Epithelial cell of esophagus (primary cell): ENCODE measurements around the gene C1orf167.

Source experiments
- DNase-seq: peaks from one replicate; pipeline ENCODE4 v3.0.0; 2010; ENCODE audit warnings: low read depth
- H3K4me3 ChIP-seq: 2 replicates; pipeline ENCODE4 v1.5.1; 2011; ENCODE audit warnings: mild to moderate bottlenecking, low read length, control low read depth
- TF ChIP-seq, protein P1 (sequence below): IDR thresholded peaks from 2 replicates; pipeline ENCODE4 v1.5.1; 2011; ENCODE audit warnings: low read depth, mild to moderate bottlenecking, low read length, control low read depth, inconsistent platforms; ENCODE audit not compliant: insufficient read depth; ENCODE audit errors: missing control alignments

Gene C1orf167

DNA sequence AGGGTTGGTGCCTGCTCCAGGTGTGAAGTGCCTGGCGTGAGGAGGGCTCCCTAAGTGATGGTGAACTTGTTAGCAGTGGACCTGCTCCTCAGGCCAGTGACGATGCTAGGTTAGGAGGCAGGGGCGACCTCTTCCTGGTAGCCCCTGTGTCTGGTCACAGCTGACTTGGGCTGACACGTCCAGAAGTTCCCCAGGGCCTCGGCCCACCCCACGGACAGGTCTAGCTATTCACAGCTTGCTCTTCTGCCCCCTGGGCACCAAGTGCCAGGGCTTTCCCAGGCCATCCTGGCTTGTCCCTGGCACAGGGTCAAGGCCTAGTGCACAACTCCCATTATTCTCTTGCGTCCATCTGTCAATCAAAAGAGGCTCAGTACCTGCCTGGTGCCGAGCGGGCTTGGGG is 10.9 kb upstream of the C1orf167 start:
- no peak overlapping the region for H3K4me3 ChIP-seq
- TF ChIP-seq, protein P1, sequence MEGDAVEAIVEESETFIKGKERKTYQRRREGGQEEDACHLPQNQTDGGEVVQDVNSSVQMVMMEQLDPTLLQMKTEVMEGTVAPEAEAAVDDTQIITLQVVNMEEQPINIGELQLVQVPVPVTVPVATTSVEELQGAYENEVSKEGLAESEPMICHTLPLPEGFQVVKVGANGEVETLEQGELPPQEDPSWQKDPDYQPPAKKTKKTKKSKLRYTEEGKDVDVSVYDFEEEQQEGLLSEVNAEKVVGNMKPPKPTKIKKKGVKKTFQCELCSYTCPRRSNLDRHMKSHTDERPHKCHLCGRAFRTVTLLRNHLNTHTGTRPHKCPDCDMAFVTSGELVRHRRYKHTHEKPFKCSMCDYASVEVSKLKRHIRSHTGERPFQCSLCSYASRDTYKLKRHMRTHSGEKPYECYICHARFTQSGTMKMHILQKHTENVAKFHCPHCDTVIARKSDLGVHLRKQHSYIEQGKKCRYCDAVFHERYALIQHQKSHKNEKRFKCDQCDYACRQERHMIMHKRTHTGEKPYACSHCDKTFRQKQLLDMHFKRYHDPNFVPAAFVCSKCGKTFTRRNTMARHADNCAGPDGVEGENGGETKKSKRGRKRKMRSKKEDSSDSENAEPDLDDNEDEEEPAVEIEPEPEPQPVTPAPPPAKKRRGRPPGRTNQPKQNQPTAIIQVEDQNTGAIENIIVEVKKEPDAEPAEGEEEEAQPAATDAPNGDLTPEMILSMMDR, result no peak
- no peak for DNase-seq

DNA sequence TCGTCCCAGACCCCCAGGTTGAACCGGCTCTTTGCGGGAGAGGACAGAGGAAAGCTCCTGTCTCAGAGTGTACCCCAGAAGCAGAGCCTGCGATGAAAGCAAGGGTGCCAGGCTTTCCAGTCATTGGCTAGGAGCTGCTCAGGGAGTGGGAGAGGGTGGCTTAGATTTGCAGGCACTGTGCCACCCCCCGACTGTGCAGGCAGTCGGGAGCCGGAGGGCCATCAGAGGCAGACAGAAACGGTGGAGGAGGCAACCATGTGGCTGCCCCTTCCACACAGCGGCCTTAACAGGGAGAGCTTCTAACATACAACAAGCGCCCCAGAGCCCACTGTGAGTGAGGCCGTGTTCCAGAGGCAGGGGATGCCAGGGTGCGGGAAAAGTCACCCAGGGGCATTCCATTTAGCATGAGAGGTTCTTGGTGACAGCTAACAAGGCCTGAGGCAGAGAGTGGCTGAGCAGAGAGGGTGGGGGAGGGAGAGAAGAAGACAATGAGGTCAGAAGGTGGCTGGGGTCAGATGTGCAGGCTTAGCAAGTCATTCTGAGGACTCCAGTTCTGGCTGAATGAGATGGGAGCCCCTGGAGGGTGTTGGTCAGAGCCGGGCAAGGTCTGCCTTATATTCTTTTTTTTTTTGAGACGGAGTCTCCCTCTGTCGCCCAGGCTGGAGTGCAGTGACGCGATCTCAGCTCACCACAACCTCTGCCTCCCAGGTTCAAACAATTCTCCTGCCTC is 9.5 kb upstream of the C1orf167 start:
- TF ChIP-seq, protein P1, result no peak
- DNase-seq, result no peak
- no peak overlapping the region for H3K4me3 ChIP-seq

DNA sequence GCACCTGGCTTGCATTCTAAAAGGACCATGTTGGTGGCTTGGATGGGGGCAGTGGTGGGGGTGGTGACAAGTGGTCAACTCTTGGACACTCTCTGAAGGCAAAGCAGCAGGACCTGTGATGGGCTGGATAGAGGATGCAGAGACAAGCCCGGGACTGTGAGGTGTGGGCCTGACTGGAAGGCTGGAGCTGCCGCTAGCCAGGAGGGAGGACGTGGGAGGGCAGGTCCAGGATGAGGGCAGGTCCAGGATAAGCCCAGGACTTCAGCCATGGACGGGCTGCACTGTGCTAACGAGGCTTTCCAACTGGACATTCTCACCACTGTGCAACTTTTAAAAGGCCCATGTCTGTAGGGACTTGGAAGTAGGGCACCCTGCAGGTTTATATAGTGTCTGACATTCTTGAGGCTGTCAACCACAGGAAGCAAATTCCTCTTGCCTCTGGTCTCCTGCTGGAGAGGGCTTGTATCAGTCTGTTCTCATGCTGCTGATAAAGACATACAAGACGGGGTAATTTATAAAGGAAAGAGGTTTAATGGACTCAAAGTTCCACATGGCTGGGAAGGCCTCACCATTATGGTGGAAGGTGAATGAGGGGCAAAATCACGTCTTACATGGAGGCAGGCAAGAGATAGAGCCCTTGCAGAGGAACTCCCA is 8.3 kb upstream of the C1orf167 start:
- no peak overlapping the region for H3K4me3 ChIP-seq
- DNase-seq, result no peak
- TF ChIP-seq, protein P1, result no peak

DNA sequence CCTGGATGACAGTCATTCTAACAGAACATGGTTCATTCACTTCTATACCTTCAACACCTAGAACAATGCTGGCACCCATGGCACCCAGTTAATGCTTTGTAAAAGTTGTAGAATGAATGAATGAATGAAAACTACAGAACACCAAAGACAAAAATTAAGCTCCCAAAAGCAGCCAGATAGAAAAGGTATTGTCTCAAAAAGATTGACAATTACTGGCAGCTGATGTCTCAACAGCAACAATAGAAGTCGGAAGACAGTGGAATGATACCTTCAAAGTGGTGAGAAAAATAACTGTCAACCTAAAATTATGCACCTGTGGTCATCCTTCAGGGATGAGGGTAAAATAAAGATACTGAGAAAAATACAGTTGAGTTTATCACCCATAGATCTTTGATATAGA is 4.9 kb upstream of the C1orf167 start:
- no peak overlapping the region for H3K4me3 ChIP-seq
- DNase-seq, result no peak
- TF ChIP-seq, protein P1, result no peak

DNA sequence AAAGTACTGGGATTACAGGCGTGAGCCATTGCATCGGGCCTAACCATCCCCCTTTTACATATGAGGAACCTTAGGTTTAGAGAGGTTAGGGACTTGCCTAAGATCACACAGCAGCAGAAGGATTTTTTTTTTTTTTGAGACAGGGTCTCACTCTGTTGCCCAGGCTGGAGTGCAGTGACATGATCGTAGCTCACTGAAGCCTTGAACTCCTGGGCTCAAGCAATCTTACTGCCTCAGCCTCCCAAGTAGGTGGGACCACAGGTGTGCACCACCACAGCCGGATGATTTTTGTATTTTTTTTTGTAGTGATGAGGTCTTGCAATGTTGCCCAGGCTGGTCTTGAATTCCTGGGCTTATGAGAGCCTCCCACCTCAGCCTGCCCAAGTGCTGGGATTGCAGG is 2.2 kb upstream of the C1orf167 start:
- no peak overlapping the region for H3K4me3 ChIP-seq
- TF ChIP-seq, protein P1, result no peak
- no peak for DNase-seq

DNA sequence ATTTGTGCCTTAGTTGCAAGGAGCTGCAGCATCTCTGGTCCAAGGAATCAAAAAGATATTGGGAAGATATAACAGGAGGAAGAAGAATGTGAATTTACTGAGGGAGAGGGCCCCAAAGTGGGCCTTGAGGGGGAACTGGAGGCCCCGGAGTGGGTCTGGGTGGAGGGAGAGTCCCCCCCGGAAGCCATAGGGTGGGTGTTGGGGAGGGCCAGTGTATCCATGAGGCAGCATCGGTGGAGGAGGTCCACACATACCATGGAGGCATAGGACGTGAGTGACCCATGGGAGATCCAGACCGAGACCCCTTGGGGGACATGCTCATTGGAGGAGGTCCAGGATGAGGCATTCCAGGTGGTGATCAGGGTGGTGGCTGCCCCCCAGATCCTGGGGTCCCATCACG is 708 bp upstream of the C1orf167 start:
- TF ChIP-seq, protein P1, result no peak
- no peak for DNase-seq
- no peak overlapping the region for H3K4me3 ChIP-seq
